WERI-Rb-1 (cell line): ENCODE measurements around the gene MAP3K8.

Source experiments
- DNase-seq: peaks from one replicate; pipeline ENCODE4 v3.0.0-alpha.2; 2020
- H3K27ac ChIP-seq: fragments of 250-450 bp; sonication (Bioruptor Pico); 2 replicates; pipeline ENCODE4 v1.5.1; 2020; ENCODE audit warnings: mild to moderate bottlenecking, moderate library complexity
- H3K27me3 ChIP-seq: fragments of 250-450 bp; sonication (Bioruptor Pico); 2 replicates; pipeline ENCODE4 v1.5.1; 2021; ENCODE audit warnings: mild to moderate bottlenecking, low read depth, moderate library complexity; ENCODE audit not compliant: insufficient read depth, severe bottlenecking
- H3K36me3 ChIP-seq: fragments of 250-450 bp; sonication (Bioruptor Pico); 2 replicates; pipeline ENCODE4 v1.5.1; 2020; ENCODE audit warnings: mild to moderate bottlenecking, moderate library complexity
- H3K4me3 ChIP-seq: 2 replicates; pipeline ENCODE4 v1.5.1; 2011; ENCODE audit warnings: low read depth, mild to moderate bottlenecking, control low read depth, low read length
- H3K9me3 ChIP-seq: fragments of 250-450 bp; sonication (Bioruptor Pico); 2 replicates; pipeline ENCODE4 v1.5.1; 2021; ENCODE audit warnings: mild to moderate bottlenecking, moderate library complexity; ENCODE audit not compliant: severe bottlenecking
- CTCF ChIP-seq: IDR thresholded peaks from 2 replicates; pipeline ENCODE4 v1.5.1; 2011; ENCODE audit warnings: low read depth, mild to moderate bottlenecking, control low read depth, inconsistent platforms, low read length

The MAP3K8 gene

DNA sequence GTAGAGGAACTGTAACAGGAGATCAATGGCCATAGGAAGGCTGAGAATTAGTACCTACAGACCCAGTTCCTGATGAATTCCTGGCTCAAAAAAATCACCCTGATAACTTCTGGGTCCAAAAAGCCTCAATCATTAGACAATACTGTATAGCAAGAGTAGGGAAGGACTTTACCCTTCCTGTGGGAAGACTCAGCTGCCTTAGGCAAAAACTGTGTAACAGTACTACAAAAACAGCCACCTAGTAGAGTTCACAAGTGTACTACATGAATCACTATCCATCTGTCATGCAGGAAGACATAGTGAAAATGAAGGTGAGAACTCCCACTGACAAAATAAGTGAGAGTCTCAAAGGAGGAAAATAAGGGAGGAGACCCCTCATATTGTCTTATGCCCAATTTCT lies 47.6 kb downstream of the MAP3K8 start:
- no peaks in the 10 kb centered on the region for H3K27me3 ChIP-seq
- no peak overlapping the region for H3K4me3 ChIP-seq
- H3K36me3 ChIP-seq, result no peaks in the 10 kb centered on the region
- no peak for DNase-seq
- TF ChIP-seq CTCF, result no peak
- no peaks in the 10 kb centered on the region for H3K9me3 ChIP-seq
- H3K27ac ChIP-seq, result no peak overlapping the region

- H3K36me3 ChIP-seq, result no peaks in the 10 kb centered on the region
- H3K27ac ChIP-seq, result no peak overlapping the region
- TF ChIP-seq CTCF, result no peak
- DNase-seq, result no peak
- no peaks in the 10 kb centered on the region for H3K27me3 ChIP-seq
- no peak overlapping the region for H3K4me3 ChIP-seq
- H3K9me3 ChIP-seq, result no peaks in the 10 kb centered on the region
Observed at GRCh38 chr10:30488316-30488715, 54.3 kb downstream of the MAP3K8 start.

DNA sequence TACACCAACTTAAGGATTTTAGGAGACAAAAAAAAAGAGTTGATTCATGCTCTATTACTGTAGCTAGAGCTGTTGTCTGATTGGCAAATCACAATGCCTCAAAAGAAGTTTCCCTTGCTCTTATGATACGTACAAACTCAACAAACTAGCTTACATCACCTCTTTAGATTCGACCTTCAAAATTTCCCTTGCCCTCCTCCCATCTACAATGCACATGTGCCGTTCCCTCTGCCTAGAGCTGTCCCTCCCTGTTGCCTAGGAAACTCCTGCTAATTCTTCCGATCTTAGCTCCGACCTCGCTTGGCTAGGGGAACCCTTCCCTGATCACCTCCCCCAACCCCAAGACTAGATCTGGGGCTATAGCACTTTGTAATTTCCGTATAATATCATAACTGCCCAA lies 55.4 kb downstream of the MAP3K8 start:
- Histone ChIP-seq H3K9me3 (no peaks in the 10 kb centered on the region), H3K27ac (no peak overlapping the region), H3K27me3 (no peaks in the 10 kb centered on the region), H3K4me3 (no peak overlapping the region), H3K36me3 (no peaks in the 10 kb centered on the region)
- DNase-seq, result no peak
- TF ChIP-seq CTCF, result no peak

GRCh38 chr10:30490289-30491000 lies 56.5 kb downstream of the MAP3K8 start:
- no peak overlapping the region for H3K4me3 ChIP-seq
- no peak for TF ChIP-seq CTCF
- no peaks in the 10 kb centered on the region for H3K9me3 ChIP-seq
- no peaks in the 10 kb centered on the region for H3K27me3 ChIP-seq
- no peak for DNase-seq
- H3K27ac ChIP-seq, result no peak overlapping the region
- H3K36me3 ChIP-seq, result no peaks in the 10 kb centered on the region

- H3K27ac ChIP-seq, result no peak overlapping the region
- TF ChIP-seq CTCF, result no peak
- no peaks in the 10 kb centered on the region for H3K27me3 ChIP-seq
- DNase-seq, result no peak
- no peaks in the 10 kb centered on the region for H3K36me3 ChIP-seq
- H3K4me3 ChIP-seq, result no peak overlapping the region
- H3K9me3 ChIP-seq, result no peaks in the 10 kb centered on the region
Observed at GRCh38 chr10:30491204-30491915, 57.4 kb downstream of the MAP3K8 start.
